Naive thymus-derived CD4-positive, alpha-beta T cell (primary cell): ENCODE measurements around the gene NSUN6. TPM values are rescaled to one million over a fixed set of nuclear protein-coding genes. Genes with fewer than 3 reads are reported as not detected.

Experiments
- ATAC-seq: fragments of 150-1000 bp; cut with Tn5 transposase; 2 replicates; pipeline ENCODE4 v1.10.0; 2021; ENCODE audit warnings: mild to moderate bottlenecking, moderate library complexity
- CTCF ChIA-PET: fragments of 350-600 bp; sonication (Branson Sonifier 250); formaldehyde crosslinking; loops from one replicate; lab custom pipeline; 2021; ENCODE audit warnings: antibody characterized with exemption; lab: Charles Lee
- POLR2A ChIA-PET: fragments of 350-600 bp; sonication (Branson Sonifier 250); formaldehyde crosslinking; loops from one replicate; lab custom pipeline; 2021; ENCODE audit warnings: antibody characterized with exemption, inconsistent platforms; lab: Charles Lee
- DNase-seq, 9 donors: peaks; one replicate each; pipeline versions ENCODE4 v3.0.0 to v3.0.0-alpha.2; 2020 to 2022; ENCODE audit warnings: mixed read lengths in 1 of 9
- H3K27ac ChIP-seq: one replicate; pipeline ENCODE4 v1.7.0; 2013; ENCODE audit warnings: mild to moderate bottlenecking, low read depth, low read length, moderate library complexity
- H3K27me3 ChIP-seq, 2 donors: one replicate each; pipeline ENCODE4 v1.7.0; 2013; ENCODE audit warnings: low read length in 2 of 2, mild to moderate bottlenecking in 2 of 2, moderate library complexity in 2 of 2; ENCODE audit not compliant: control insufficient read depth in 2 of 2, insufficient read depth in 2 of 2
- H3K36me3 ChIP-seq, 3 experiments: 1 replicate in 2 of 3; 2 replicates in 1 of 3; pipeline ENCODE4 v1.7.0; 2013; ENCODE audit warnings: low read length in 3 of 3, mild to moderate bottlenecking in 3 of 3, moderate library complexity in 1 of 3; ENCODE audit not compliant: insufficient read depth in 3 of 3, control insufficient read depth in 2 of 3
- H3K4me1 ChIP-seq, 2 donors: one replicate each; pipeline ENCODE4 v1.7.0; 2013; ENCODE audit warnings: low read length in 2 of 2, mild to moderate bottlenecking in 2 of 2, moderate library complexity in 1 of 2; ENCODE audit not compliant: control insufficient read depth in 2 of 2, insufficient read depth in 2 of 2
- H3K4me3 ChIP-seq: 2 replicates; pipeline ENCODE4 v1.7.0; 2013; ENCODE audit warnings: mild to moderate bottlenecking, low read length
- H3K9me3 ChIP-seq, 3 experiments: 1 replicate in 2 of 3; 2 replicates in 1 of 3; pipeline ENCODE4 v1.7.0; 2013; ENCODE audit warnings: low read length in 3 of 3; ENCODE audit not compliant: control insufficient read depth in 2 of 3
- H3K27ac Mint-ChIP-seq, 9 donors: one replicate each; pipeline ENCODE4 v1.8.0; 2020 to 2022; ENCODE audit warnings: mixed read lengths in 9 of 9, mild to moderate bottlenecking in 8 of 9, moderate library complexity in 5 of 9, inconsistent platforms in 2 of 9
- H3K27me3 Mint-ChIP-seq, 5 donors: one replicate each; pipeline ENCODE4 v1.8.0; 2021 to 2022; ENCODE audit warnings: mixed read lengths in 5 of 5, mild to moderate bottlenecking in 1 of 5
- H3K36me3 Mint-ChIP-seq, 5 donors: one replicate each; pipeline ENCODE4 v1.8.0; 2020 to 2022; ENCODE audit warnings: mixed read lengths in 5 of 5, mild to moderate bottlenecking in 3 of 5, inconsistent platforms in 1 of 5
- H3K4me1 Mint-ChIP-seq, 7 donors: one replicate each; pipeline ENCODE4 v1.8.0; 2020 to 2022; ENCODE audit warnings: mixed read lengths in 7 of 7, mild to moderate bottlenecking in 3 of 7, inconsistent platforms in 1 of 7
- H3K4me3 Mint-ChIP-seq, 10 donors: one replicate each; pipeline ENCODE4 v1.8.0; 2020 to 2022; ENCODE audit warnings: mild to moderate bottlenecking in 10 of 10, mixed read lengths in 10 of 10, moderate library complexity in 6 of 10, inconsistent platforms in 2 of 10
- H3K9me3 Mint-ChIP-seq, 11 donors: one replicate each; pipeline ENCODE4 v1.8.0; 2020 to 2022; ENCODE audit warnings: mixed read lengths in 11 of 11, mild to moderate bottlenecking in 4 of 11, inconsistent platforms in 1 of 11, moderate library complexity in 1 of 11
- intact Hi-C, 2 donors: fragments of 100-400 bp; cut with micrococcal nuclease; formaldehyde crosslinking; loops; one replicate each; pipeline ENCODE4 v1.15.1; 2023
- polyA plus RNA-seq, 2 donors: library from polyadenylated mRNA; unstranded; fragments of 300-500 nt; fragmentation: Illumina TruSeq; gene quantifications; one replicate each; pipeline ENCODE4 v1.2.3, GENCODE V29; 2021
- total RNA-seq, 6 experiments: library from RNA in 5 of 6; stranded (reverse) in 5 of 6; gene quantifications; 1 replicate in 5 of 6; 2 replicates in 1 of 6; pipeline ENCODE4 v1.2.3 and lab custom pipeline; 2021 to 2026

Gene NSUN6
- total and polyA plus RNA-seq, 7 experiments from 2014 or later = 9.9 to 51.8 (median 21.9) TPM

- Mint-ChIP-seq H3K27me3 (no peaks in the 10 kb centered on the region), H3K4me3 (no peak overlapping the region), H3K9me3 (no peaks in the 10 kb centered on the region), H3K4me1 (peaks cover 0 to 6% (median 4%) of the 10 kb centered on the region in 7 donors), H3K27ac (no peak overlapping the region), H3K36me3 (peaks cover 0 to 29% (median 10%) of the 10 kb centered on the region in 5 donors)
- Histone ChIP-seq H3K27me3 (no peaks in the 10 kb centered on the region), H3K36me3 (peaks cover 4 to 48% (median 10%) of the 10 kb centered on the region in 3 experiments), H3K9me3 (no peaks in the 10 kb centered on the region), H3K4me3 (no peak overlapping the region), H3K4me1 (no peaks in the 10 kb centered on the region), H3K27ac (no peak overlapping the region)
- DNase-seq = no peak
- POLR2A ChIA-PET = interaction anchor here (0.6 kb wide), 1 partner anchor 9 kb away, joined by 3 read pairs; no protein-coding TSS in a partner anchor
- ATAC-seq = no peak
- intact Hi-C loops = no loop called here
- CTCF ChIA-PET = no interaction called here
Measured at GRCh38 chr10:18675086-18675801, 23.9 kb upstream of the NSUN6 start.

- peaks cover 15 to 39% (median 32%) of the 10 kb centered on the region in 7 donors for H3K4me1 Mint-ChIP-seq
- Histone ChIP-seq H3K4me3 (no peak overlapping the region), H3K27me3 (no peaks in the 10 kb centered on the region), H3K36me3 (peaks cover 0 to 41% (median 5%) of the 10 kb centered on the region in 3 experiments), H3K27ac (no peak overlapping the region), H3K4me1 (no peaks in the 10 kb centered on the region), H3K9me3 (no peaks in the 10 kb centered on the region)
- intact Hi-C loops = no loop called here
- ChIA-PET POLR2A (no interaction called here), CTCF (interaction anchor here (0.6 kb wide), 1 partner anchor 81 kb away, joined by 7 read pairs; no protein-coding TSS in a partner anchor)
- no peaks in the 10 kb centered on the region for H3K27me3 Mint-ChIP-seq
- DNase-seq = no peak
- no peak overlapping the region for H3K4me3 Mint-ChIP-seq
- ATAC-seq = no peak
- H3K36me3 Mint-ChIP-seq = peaks cover 0 to 31% (median 11%) of the 10 kb centered on the region in 5 donors
- no peaks in the 10 kb centered on the region for H3K9me3 Mint-ChIP-seq
- H3K27ac Mint-ChIP-seq = no peak overlapping the region
Measured at GRCh38 chr10:18668026-18668425, 16.6 kb upstream of the NSUN6 start.

GRCh38 chr10:18666810-18667209 lies 15.4 kb upstream of the NSUN6 start:
- intact Hi-C loops = no loop called here
- peaks cover 0 to 31% (median 7%) of the 10 kb centered on the region in 5 donors for H3K36me3 Mint-ChIP-seq
- ChIA-PET CTCF (no interaction called here), POLR2A (no interaction called here)
- Histone ChIP-seq H3K27ac (no peak overlapping the region), H3K36me3 (peaks cover 0 to 33% (median 2%) of the 10 kb centered on the region in 3 experiments), H3K9me3 (no peaks in the 10 kb centered on the region), H3K4me1 (peaks cover 0 to 3% of the 10 kb centered on the region in 2 donors), H3K27me3 (no peaks in the 10 kb centered on the region), H3K4me3 (no peak overlapping the region)
- H3K9me3 Mint-ChIP-seq = no peaks in the 10 kb centered on the region
- DNase-seq = no peak
- H3K27ac Mint-ChIP-seq = peak overlapping the region in 1 of 9 donors; percentile 12
- peaks cover 23 to 49% (median 38%) of the 10 kb centered on the region in 7 donors for H3K4me1 Mint-ChIP-seq
- H3K27me3 Mint-ChIP-seq = no peaks in the 10 kb centered on the region
- no peak overlapping the region for H3K4me3 Mint-ChIP-seq
- no peak for ATAC-seq

- intact Hi-C loops = no loop called here
- Histone ChIP-seq H3K27me3 (no peaks in the 10 kb centered on the region), H3K27ac (no peak overlapping the region), H3K9me3 (no peaks in the 10 kb centered on the region), H3K36me3 (peaks cover 0 to 26% (median 0%) of the 10 kb centered on the region in 3 experiments), H3K4me1 (peaks cover 7 to 11% of the 10 kb centered on the region in 2 donors), H3K4me3 (no peak overlapping the region)
- no peaks in the 10 kb centered on the region for H3K27me3 Mint-ChIP-seq
- H3K36me3 Mint-ChIP-seq = peaks cover 0 to 30% (median 7%) of the 10 kb centered on the region in 5 donors
- ATAC-seq (no peak), DNase-seq (no peak)
- no peaks in the 10 kb centered on the region for H3K9me3 Mint-ChIP-seq
- peaks cover 31 to 57% (median 46%) of the 10 kb centered on the region in 7 donors for H3K4me1 Mint-ChIP-seq
- ChIA-PET CTCF (interaction anchor here (0.5 kb wide), 1 partner anchor 76 kb away, joined by 3 read pairs; no protein-coding TSS in a partner anchor), POLR2A (interaction anchor here (0.9 kb wide), 1 partner anchor 15 kb away, joined by 3 read pairs; the partner anchor contains the start of gene NSUN6)
- peak overlapping the region in 2 of 9 donors; percentile 4 to 76 for H3K27ac Mint-ChIP-seq
- no peak overlapping the region for H3K4me3 Mint-ChIP-seq
Measured at GRCh38 chr10:18665815-18666558, 14.6 kb upstream of the NSUN6 start.

GRCh38 chr10:18664841-18665478 lies 13.6 kb upstream of the NSUN6 start:
- peaks cover 0 to 23% (median 7%) of the 10 kb centered on the region in 5 donors for H3K36me3 Mint-ChIP-seq
- Histone ChIP-seq H3K4me1 (peaks cover 10 to 11% of the 10 kb centered on the region in 2 donors), H3K4me3 (no peak overlapping the region), H3K9me3 (no peaks in the 10 kb centered on the region), H3K36me3 (peaks cover 0 to 18% (median 0%) of the 10 kb centered on the region in 3 experiments), H3K27ac (no peak overlapping the region), H3K27me3 (no peaks in the 10 kb centered on the region)
- POLR2A ChIA-PET = no interaction called here
- peaks cover 39 to 57% (median 56%) of the 10 kb centered on the region in 7 donors for H3K4me1 Mint-ChIP-seq
- DNase-seq (no peak), ATAC-seq (no peak)
- CTCF ChIA-PET = no interaction called here
- peak overlapping the region in 2 of 9 donors; percentile 4 to 9 for H3K27ac Mint-ChIP-seq
- H3K27me3 Mint-ChIP-seq = no peaks in the 10 kb centered on the region
- no peak overlapping the region for H3K4me3 Mint-ChIP-seq
- H3K9me3 Mint-ChIP-seq = no peaks in the 10 kb centered on the region
- intact Hi-C loops = no loop called here

- Mint-ChIP-seq H3K4me3 (peak overlapping the region; percentile 40 to 99 (median 82)), H3K27ac (peak overlapping the region in 8 of 9 donors; percentile 28 to 99 (median 76)), H3K27me3 (no peaks in the 10 kb centered on the region), H3K4me1 (peaks cover 41 to 67% (median 57%) of the 10 kb centered on the region in 7 donors), H3K36me3 (peaks cover 0 to 14% (median 4%) of the 10 kb centered on the region in 5 donors), H3K9me3 (peaks cover 0 to 3% (median 0%) of the 10 kb centered on the region in 11 donors)
- Histone ChIP-seq H3K9me3 (no peaks in the 10 kb centered on the region), H3K4me3 (no peak overlapping the region), H3K27me3 (no peaks in the 10 kb centered on the region), H3K36me3 (peaks cover 0 to 4% (median 0%) of the 10 kb centered on the region in 3 experiments), H3K4me1 (peaks cover 16 to 21% of the 10 kb centered on the region in 2 donors), H3K27ac (no peak overlapping the region)
- CTCF ChIA-PET = no interaction called here
- DNase-seq (no peak), ATAC-seq (no peak)
- intact Hi-C loops = no loop called here
- POLR2A ChIA-PET = no interaction called here
Measured at GRCh38 chr10:18660816-18661431, 9.5 kb upstream of the NSUN6 start.
